Activated naive CD8-positive, alpha-beta T cell treated with anti-CD3 and anti-CD28 coated beads for 36 hours (primary cell): Measurements from ENCODE around the gene STK10. TPM values are rescaled to one million over a fixed set of nuclear protein-coding genes. Genes with fewer than 3 reads are reported as not detected.
A peak's percentile ranks its signal among the peaks of the same experiment; 100 is the strongest.

ENCODE experiments used
- DNase-seq: peaks from one replicate; pipeline ENCODE4 v3.0.0; 2021
- H3K27ac Mint-ChIP-seq: one replicate; pipeline ENCODE4 v1.8.0; 2022; ENCODE audit warnings: mild to moderate bottlenecking, moderate library complexity, mixed read lengths
- H3K27me3 Mint-ChIP-seq: one replicate; pipeline ENCODE4 v1.8.0; 2022; ENCODE audit warnings: mild to moderate bottlenecking, mixed read lengths
- H3K36me3 Mint-ChIP-seq: one replicate; pipeline ENCODE4 v1.8.0; 2021; ENCODE audit warnings: mild to moderate bottlenecking, mixed read lengths
- H3K4me1 Mint-ChIP-seq: one replicate; pipeline ENCODE4 v1.8.0; 2021; ENCODE audit warnings: mixed read lengths
- H3K4me3 Mint-ChIP-seq: one replicate; pipeline ENCODE4 v1.8.0; 2022; ENCODE audit warnings: mild to moderate bottlenecking, moderate library complexity, mixed read lengths
- H3K9me3 Mint-ChIP-seq: one replicate; pipeline ENCODE4 v1.8.0; 2022; ENCODE audit warnings: mixed read lengths
- total RNA-seq, 2 experiments: library from RNA; stranded (reverse); gene quantifications; one replicate each; pipeline ENCODE4 v1.2.3, GENCODE V29; 2021

The STK10 gene
- total RNA-seq, 2 experiments from 2014 or later, result 83.7 to 93.2 TPM

- Mint-ChIP-seq H3K4me1 (peaks cover 72% of the 10 kb centered on the region), H3K4me3 (no peak overlapping the region), H3K36me3 (peaks cover 18% of the 10 kb centered on the region), H3K9me3 (no peaks in the 10 kb centered on the region), H3K27ac (peak overlapping the region; percentile 74), H3K27me3 (no peaks in the 10 kb centered on the region)
- DNase-seq, result no peak
Measured at GRCh38 chr5:172145870-172146747, 41.9 kb downstream of the STK10 start.

DNA sequence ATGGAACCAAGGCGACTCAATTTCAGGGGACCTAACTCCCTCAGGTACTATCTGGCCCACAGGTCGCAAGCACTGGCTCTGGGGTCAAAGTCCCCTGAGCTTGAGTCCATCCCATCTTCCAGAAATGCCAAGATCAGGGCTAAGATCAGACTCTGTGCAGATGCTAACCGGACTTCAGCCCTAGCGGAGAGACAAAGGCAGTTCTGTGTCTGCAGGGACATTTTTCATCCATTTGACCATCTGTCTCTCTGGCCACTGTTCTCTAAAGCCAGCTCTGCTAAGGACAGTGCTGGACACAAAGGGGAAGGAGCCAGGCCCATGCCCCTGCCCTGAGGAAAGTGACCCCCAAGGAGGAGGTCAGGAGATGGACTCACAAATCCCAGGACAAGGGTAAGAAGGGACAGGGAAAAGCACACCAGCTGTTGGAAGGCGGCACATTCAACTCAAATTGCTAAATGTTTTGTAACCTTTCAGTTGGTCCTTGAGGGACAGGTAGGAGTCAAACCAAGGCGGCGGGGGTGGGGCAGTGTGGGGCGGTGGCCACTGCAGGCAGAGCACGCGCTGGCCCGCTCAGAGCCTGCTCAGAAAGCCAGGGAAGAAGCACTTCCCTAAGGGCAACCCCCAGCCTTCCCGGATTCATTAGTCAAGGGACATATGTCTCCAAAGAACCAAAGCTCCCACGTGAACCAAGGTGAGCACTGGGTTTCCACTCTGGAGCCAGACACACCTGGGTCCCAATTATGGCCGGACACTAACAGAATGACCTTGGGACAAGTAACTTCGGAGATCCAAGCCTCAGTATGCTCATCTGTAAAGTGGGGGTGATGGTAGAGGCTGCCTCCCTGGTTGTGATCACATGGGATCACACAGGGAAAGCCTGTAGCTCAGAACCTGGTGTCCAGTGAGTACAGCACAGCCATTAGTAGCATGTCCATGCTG, 42.8 kb downstream of the STK10 start:
- DNase-seq, result no peak

GRCh38 chr5:172144291-172144815, 43.7 kb downstream of the STK10 start:
- Mint-ChIP-seq H3K27me3 (no peaks in the 10 kb centered on the region), H3K36me3 (peaks cover 24% of the 10 kb centered on the region), H3K27ac (peak overlapping the region; percentile 64), H3K9me3 (no peaks in the 10 kb centered on the region), H3K4me1 (peaks cover 75% of the 10 kb centered on the region), H3K4me3 (no peak overlapping the region)
- DNase-seq, result no peak

More for the DNA sequence above, 42.8 kb downstream of the STK10 start:
- H3K4me3 Mint-ChIP-seq, result no peak overlapping the region
- H3K9me3 Mint-ChIP-seq, result no peaks in the 10 kb centered on the region
- H3K36me3 Mint-ChIP-seq, result peaks cover 16% of the 10 kb centered on the region
- peak overlapping the region; percentile 62 for H3K27ac Mint-ChIP-seq
- peaks cover 69% of the 10 kb centered on the region for H3K4me1 Mint-ChIP-seq
- H3K27me3 Mint-ChIP-seq, result no peaks in the 10 kb centered on the region

DNA sequence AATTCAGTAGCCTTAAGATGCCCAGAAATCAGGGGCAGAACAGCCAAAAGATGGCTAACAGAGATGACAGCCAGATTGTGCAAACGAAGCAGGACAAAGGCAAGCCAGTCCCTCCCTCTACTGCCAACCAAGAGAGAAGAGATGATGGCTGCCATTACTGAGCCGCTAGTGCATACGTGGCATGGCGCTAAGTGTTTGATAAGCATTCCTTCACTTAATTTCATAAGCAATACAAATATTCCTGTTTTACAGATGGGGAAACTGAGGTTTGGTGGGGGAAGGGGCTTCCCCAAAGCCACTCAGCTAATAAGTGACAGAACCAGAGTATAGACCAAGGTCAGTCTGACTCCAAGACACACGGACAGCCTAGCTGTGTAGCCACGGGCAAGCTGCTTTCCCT, 44.1 kb downstream of the STK10 start:
- no peak for DNase-seq
- Mint-ChIP-seq H3K4me3 (no peak overlapping the region), H3K9me3 (no peaks in the 10 kb centered on the region), H3K4me1 (peaks cover 75% of the 10 kb centered on the region), H3K27ac (peak overlapping the region; percentile 64), H3K27me3 (no peaks in the 10 kb centered on the region), H3K36me3 (peaks cover 29% of the 10 kb centered on the region)

DNA sequence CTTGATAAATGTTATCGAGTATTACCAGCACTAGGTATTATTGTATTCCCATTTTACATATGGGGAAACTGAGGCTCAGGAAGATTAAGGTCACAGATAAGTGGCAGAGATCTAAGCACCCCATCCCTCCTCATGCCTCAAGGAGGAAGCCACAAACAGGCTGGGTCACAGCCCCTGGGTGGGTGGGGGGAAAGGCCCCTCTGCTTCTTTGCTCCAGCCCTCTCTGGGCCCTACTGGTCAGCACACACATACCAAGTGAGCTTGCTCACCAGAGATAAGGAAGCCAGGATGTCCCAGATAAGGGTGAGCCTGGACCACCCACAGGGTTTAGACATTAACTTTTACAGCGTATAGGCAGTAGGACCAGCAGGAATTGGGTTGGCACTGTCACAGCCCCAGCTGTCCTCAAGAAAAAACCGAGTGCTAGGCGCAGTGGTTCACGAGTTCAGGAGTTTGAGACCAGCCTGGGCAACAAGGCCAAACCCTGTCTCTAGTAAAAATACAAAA, 45.3 kb downstream of the STK10 start:
- H3K36me3 Mint-ChIP-seq, result peaks cover 31% of the 10 kb centered on the region
- DNase-seq, result no peak

GRCh38 chr5:172141949-172142319, 46.1 kb downstream of the STK10 start:
- H3K4me3 Mint-ChIP-seq, result no peak overlapping the region
- DNase-seq, result no peak
- no peaks in the 10 kb centered on the region for H3K27me3 Mint-ChIP-seq
- H3K27ac Mint-ChIP-seq, result peak overlapping the region; percentile 71
- peaks cover 66% of the 10 kb centered on the region for H3K4me1 Mint-ChIP-seq
- peaks cover 4% of the 10 kb centered on the region for H3K9me3 Mint-ChIP-seq
- peaks cover 35% of the 10 kb centered on the region for H3K36me3 Mint-ChIP-seq

More for the DNA sequence above, 45.3 kb downstream of the STK10 start:
- H3K27ac Mint-ChIP-seq, result peak overlapping the region; percentile 29
- no peaks in the 10 kb centered on the region for H3K9me3 Mint-ChIP-seq
- H3K4me3 Mint-ChIP-seq, result no peak overlapping the region
- H3K4me1 Mint-ChIP-seq, result peaks cover 69% of the 10 kb centered on the region
- H3K27me3 Mint-ChIP-seq, result no peaks in the 10 kb centered on the region

GRCh38 chr5:172140866-172141265, 47.2 kb downstream of the STK10 start:
- Mint-ChIP-seq H3K9me3 (peaks cover 4% of the 10 kb centered on the region), H3K4me1 (peaks cover 63% of the 10 kb centered on the region), H3K27ac (peak overlapping the region; percentile 12), H3K27me3 (no peaks in the 10 kb centered on the region), H3K36me3 (peaks cover 39% of the 10 kb centered on the region), H3K4me3 (no peak overlapping the region)
- DNase-seq, result no peak

DNA sequence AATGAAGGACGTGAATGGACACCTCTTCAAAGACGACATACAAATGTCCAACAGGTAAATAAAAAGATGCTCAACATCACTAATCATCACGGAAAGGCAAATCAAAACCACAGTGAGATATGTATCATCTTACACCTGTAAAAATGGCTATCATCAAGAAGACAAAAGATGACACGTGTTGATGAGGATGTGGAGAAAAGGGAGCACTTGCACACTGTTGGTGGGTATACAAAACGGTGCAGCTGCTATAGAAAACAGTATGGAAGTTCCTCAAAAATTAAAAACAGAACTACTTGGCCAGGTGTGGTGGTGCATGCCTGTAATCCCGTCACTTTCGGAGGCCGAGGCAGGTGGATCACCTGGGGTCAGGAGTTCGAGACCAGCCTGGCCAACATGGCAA, 47.9 kb downstream of the STK10 start:
- Mint-ChIP-seq H3K4me1 (peaks cover 62% of the 10 kb centered on the region), H3K9me3 (peaks cover 4% of the 10 kb centered on the region), H3K36me3 (peaks cover 44% of the 10 kb centered on the region), H3K27ac (peak overlapping the region; percentile 57), H3K4me3 (no peak overlapping the region), H3K27me3 (no peaks in the 10 kb centered on the region)
- DNase-seq, result no peak

DNA sequence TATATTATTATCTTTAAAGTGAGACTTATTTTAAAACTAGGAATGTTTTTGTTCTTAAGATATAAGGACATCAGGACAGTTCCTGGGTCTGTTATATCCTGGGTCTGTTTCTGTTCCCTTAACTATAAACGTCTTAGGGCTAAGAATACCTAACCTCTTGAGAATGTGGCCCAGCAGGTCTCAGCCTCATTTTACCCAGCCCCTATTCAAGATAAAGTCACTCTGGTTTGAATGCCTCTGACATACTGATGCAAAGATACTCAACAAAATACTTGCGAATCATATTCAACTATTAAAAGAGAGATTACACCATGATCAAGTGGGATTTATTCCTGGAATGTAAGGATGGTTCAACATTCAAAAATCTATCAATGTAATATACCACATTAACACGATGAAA, 51.0 kb downstream of the STK10 start:
- H3K27me3 Mint-ChIP-seq, result no peaks in the 10 kb centered on the region
- peaks cover 63% of the 10 kb centered on the region for H3K4me1 Mint-ChIP-seq
- H3K4me3 Mint-ChIP-seq, result no peak overlapping the region
- peaks cover 67% of the 10 kb centered on the region for H3K36me3 Mint-ChIP-seq
- H3K27ac Mint-ChIP-seq, result no peak overlapping the region
- peaks cover 10% of the 10 kb centered on the region for H3K9me3 Mint-ChIP-seq
- DNase-seq, result no peak

GRCh38 chr5:172133359-172134029, 54.5 kb downstream of the STK10 start:
- H3K4me1 Mint-ChIP-seq, result peaks cover 60% of the 10 kb centered on the region

DNA sequence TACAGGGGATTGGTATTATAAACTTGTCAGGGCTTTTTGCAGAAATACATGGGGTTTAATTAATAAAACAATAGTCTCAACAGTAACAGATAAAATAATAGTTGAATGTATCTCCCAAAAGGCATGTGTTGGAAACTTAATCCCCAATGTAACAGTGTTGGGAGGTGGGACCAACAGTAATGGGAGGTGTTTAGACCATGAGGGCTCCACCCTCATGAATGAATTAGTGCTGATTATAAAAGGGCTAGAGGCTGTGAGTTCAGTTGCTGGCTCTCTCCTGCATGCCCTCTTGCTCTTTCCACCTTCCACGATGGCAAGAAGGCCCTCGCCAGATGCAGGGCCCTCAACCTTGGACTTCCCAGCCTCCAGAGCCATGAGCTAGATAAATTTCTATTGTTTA, 56.3 kb downstream of the STK10 start:
- H3K9me3 Mint-ChIP-seq, result peaks cover 6% of the 10 kb centered on the region
- H3K27me3 Mint-ChIP-seq, result no peaks in the 10 kb centered on the region
- H3K36me3 Mint-ChIP-seq, result peaks cover 52% of the 10 kb centered on the region
- peaks cover 57% of the 10 kb centered on the region for H3K4me1 Mint-ChIP-seq
- peak overlapping the region; percentile 48 for H3K27ac Mint-ChIP-seq
- H3K4me3 Mint-ChIP-seq, result no peak overlapping the region
- no peak for DNase-seq

More at GRCh38 chr5:172133359-172134029, 54.5 kb downstream of the STK10 start:
- peak overlapping the region; percentile 56 for H3K4me3 Mint-ChIP-seq
- H3K27ac Mint-ChIP-seq, result peak overlapping the region; percentile 93
- peaks cover 54% of the 10 kb centered on the region for H3K36me3 Mint-ChIP-seq
- peak; percentile 53 for DNase-seq
- H3K9me3 Mint-ChIP-seq, result peaks cover 10% of the 10 kb centered on the region
- no peaks in the 10 kb centered on the region for H3K27me3 Mint-ChIP-seq

DNA sequence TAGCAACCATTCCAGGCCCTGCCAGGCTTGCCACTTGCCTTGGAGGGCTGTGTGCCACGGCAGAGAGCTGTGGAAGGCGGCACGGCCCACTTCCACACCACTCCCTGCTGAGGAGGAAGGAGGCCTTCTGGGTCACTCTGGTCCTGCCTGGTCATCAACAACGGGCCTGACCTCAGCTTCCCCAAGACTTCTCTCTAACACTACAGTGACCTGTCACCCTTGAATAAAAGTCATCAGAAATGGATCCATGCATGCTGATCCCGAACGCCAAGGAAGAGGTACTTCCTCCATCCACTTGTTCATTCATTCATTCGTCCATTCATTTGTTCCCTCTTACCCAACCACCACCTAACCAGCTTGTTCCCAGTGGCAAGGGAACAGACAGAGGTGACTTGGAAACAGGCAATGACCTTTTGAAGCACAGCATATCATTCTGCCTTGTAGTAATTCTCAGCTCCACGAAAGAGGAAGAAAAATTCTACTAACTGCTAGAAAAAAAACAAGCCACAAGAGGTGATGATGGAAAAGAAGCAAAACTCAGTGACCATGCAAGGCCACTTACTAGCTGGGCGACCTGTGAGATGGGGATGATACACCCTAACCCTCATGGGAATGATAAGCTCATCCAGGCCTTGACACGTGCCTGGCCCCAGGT, 58.6 kb downstream of the STK10 start:
- H3K36me3 Mint-ChIP-seq, result peaks cover 53% of the 10 kb centered on the region
- peak overlapping the region; percentile 11 for H3K27ac Mint-ChIP-seq
- H3K9me3 Mint-ChIP-seq, result peaks cover under 1% of the 10 kb centered on the region
- DNase-seq, result no peak
- H3K4me1 Mint-ChIP-seq, result peaks cover 45% of the 10 kb centered on the region
- H3K4me3 Mint-ChIP-seq, result no peak overlapping the region
- H3K27me3 Mint-ChIP-seq, result no peaks in the 10 kb centered on the region

DNA sequence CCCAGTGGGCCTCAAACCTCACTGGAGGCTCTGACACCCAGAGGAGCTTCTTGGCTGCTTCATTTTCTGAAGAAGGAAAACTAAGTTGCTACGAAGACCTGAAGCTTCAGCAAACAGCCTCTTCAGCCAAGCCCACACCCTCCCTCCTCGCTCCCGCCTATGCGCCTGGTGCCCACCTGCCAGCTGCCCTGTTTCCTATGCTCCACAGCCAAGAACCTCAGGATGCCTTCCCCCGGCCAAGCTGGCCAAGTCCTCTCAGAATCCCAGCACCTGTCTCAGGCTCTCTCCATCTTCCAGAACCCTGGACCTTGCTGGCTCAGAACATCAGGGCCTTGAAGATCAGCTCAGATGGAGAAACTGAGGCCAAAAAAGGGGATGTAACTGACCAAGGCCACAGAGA, 60.4 kb downstream of the STK10 start:
- no peak for DNase-seq
- H3K4me1 Mint-ChIP-seq, result peaks cover 27% of the 10 kb centered on the region
- no peaks in the 10 kb centered on the region for H3K27me3 Mint-ChIP-seq
- H3K4me3 Mint-ChIP-seq, result no peak overlapping the region
- H3K27ac Mint-ChIP-seq, result peak overlapping the region; percentile 25
- H3K9me3 Mint-ChIP-seq, result no peaks in the 10 kb centered on the region
- peaks cover 43% of the 10 kb centered on the region for H3K36me3 Mint-ChIP-seq

- DNase-seq, result no peak
- Mint-ChIP-seq H3K27me3 (no peaks in the 10 kb centered on the region), H3K9me3 (no peaks in the 10 kb centered on the region), H3K4me3 (no peak overlapping the region), H3K36me3 (peaks cover 45% of the 10 kb centered on the region), H3K27ac (peak overlapping the region; percentile 51), H3K4me1 (peaks cover 15% of the 10 kb centered on the region)
Measured at GRCh38 chr5:172123269-172123692, 64.7 kb downstream of the STK10 start.
